ENCODE measurements around the gene EHMT1.
"Not testable (repeated sequence)": the region's sequence is repeated elsewhere in the genome, so short reads cannot be mapped to it uniquely, and the experiment has no call there.

The EHMT1 gene

DNA sequence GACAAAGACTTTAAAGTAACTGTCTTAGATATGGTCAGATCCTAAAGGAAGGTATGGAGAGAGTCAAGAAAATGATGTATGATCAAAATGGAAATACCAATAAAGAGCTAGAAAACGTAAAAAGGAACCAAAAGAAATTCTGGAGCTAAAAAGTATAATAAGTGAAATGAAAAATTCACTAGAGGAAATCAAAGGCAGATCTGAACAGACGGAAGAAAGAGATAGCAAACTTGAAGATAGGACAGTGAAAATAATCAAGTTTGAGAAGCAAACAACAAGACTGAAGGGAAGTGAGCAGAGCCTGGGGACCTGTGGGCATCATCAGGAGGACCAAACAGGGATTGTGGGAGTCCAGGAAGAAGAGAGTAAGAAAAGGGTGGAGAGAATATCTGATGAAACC, 115.4 kb downstream of the EHMT1 start:
- H3K9me3 ChIP-seq (ENCODE audit: low read length): peaks cover 18% of the 10 kb centered on the region
- TF ChIP-seq, protein P1, sequence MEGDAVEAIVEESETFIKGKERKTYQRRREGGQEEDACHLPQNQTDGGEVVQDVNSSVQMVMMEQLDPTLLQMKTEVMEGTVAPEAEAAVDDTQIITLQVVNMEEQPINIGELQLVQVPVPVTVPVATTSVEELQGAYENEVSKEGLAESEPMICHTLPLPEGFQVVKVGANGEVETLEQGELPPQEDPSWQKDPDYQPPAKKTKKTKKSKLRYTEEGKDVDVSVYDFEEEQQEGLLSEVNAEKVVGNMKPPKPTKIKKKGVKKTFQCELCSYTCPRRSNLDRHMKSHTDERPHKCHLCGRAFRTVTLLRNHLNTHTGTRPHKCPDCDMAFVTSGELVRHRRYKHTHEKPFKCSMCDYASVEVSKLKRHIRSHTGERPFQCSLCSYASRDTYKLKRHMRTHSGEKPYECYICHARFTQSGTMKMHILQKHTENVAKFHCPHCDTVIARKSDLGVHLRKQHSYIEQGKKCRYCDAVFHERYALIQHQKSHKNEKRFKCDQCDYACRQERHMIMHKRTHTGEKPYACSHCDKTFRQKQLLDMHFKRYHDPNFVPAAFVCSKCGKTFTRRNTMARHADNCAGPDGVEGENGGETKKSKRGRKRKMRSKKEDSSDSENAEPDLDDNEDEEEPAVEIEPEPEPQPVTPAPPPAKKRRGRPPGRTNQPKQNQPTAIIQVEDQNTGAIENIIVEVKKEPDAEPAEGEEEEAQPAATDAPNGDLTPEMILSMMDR (IDR thresholded peaks at IDR 0.05; ENCODE audit: low read length): no peak
- TF ChIP-seq EZH2 (IDR thresholded peaks at IDR 0.05; ENCODE audit: borderline replicate concordance, low read length): no peak
- no peaks in the 10 kb centered on the region for H4K20me1 ChIP-seq (ENCODE audit: insufficient read depth, low read length)
- peaks cover 20% of the 10 kb centered on the region for H3K4me1 ChIP-seq (ENCODE audit: insufficient read depth, low read length, severe bottlenecking)
- H3K9ac ChIP-seq (ENCODE audit: low read length): no peak overlapping the region
- H3K79me2 ChIP-seq (ENCODE audit: insufficient read depth, low read length): no peaks in the 10 kb centered on the region
- no peaks in the 10 kb centered on the region for H3K9me2 ChIP-seq (ENCODE audit: low read depth, low read length)
- H3K4me2 ChIP-seq (ENCODE audit: low read length): no peak overlapping the region
- H3F3A ChIP-seq (ENCODE audit: insufficient read depth, low read length): no peaks in the 10 kb centered on the region
- H2AFZ ChIP-seq (ENCODE audit: low read length): no peak overlapping the region
- peaks cover 81% of the 10 kb centered on the region for H3K36me3 ChIP-seq (ENCODE audit: insufficient read depth, low read length)
- no peaks in the 10 kb centered on the region for H3K27me3 ChIP-seq (ENCODE audit: insufficient read depth, low read length)
- no peak overlapping the region for H3K4me3 ChIP-seq (ENCODE audit: low read depth, low read length, poor library complexity, severe bottlenecking)
- no peak overlapping the region for H3K27ac ChIP-seq (ENCODE audit: low read depth, low read length, poor library complexity, severe bottlenecking)

GRCh38 chr9:137738182-137738696, 119.4 kb downstream of the EHMT1 start:
- H3K4me3 ChIP-seq (ENCODE audit: low read depth, low read length, poor library complexity, severe bottlenecking): peak overlapping the region; percentile 35
- peak overlapping the region; percentile 89 for H3K27ac ChIP-seq (ENCODE audit: low read depth, low read length, poor library complexity, severe bottlenecking)

DNA sequence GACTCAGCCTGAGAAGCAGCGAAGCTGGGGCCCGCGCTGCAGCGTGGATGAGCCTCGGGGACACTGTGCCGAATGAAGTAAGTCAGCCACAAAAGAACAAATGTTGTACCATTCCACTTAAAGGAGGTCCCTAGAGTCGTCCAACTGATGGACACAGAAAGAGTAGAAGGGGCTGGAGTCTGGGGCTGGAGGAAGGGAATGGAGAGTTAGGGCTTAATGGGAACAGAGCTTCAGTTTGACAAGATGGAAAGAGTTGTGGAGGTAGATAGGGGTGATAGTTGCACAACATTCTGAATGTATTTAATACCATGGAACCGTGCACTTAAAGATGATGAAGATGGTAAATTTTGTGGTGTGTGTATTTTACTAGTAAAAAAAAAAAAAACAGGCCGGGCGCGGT, 119.9 kb downstream of the EHMT1 start:
- Histone ChIP-seq H2AFZ (ENCODE audit: low read length) (no peak overlapping the region), H3K9me2 (ENCODE audit: low read depth, low read length) (no peaks in the 10 kb centered on the region), H3K9ac (ENCODE audit: low read length) (peak overlapping the region; percentile 44), H3K4me1 (ENCODE audit: insufficient read depth, low read length, severe bottlenecking) (peaks cover 31% of the 10 kb centered on the region), H3F3A (ENCODE audit: insufficient read depth, low read length) (no peaks in the 10 kb centered on the region), H3K36me3 (ENCODE audit: insufficient read depth, low read length) (peaks cover 66% of the 10 kb centered on the region), H3K4me2 (ENCODE audit: low read length) (peak overlapping the region; percentile 53), H3K79me2 (ENCODE audit: insufficient read depth, low read length) (0 out of 2 replicates have a peak, but pooled peaks cover 3% of the 10 kb centered on the region), H3K4me3 (ENCODE audit: low read depth, low read length, poor library complexity, severe bottlenecking) (peak overlapping the region; percentile 35), H3K27ac (ENCODE audit: low read depth, low read length, poor library complexity, severe bottlenecking) (peak overlapping the region; percentile 89), H3K9me3 (ENCODE audit: low read length) (peaks cover 18% of the 10 kb centered on the region), H4K20me1 (ENCODE audit: insufficient read depth, low read length) (no peaks in the 10 kb centered on the region), H3K27me3 (ENCODE audit: insufficient read depth, low read length) (no peaks in the 10 kb centered on the region)
- TF ChIP-seq, protein P1 (IDR thresholded peaks at IDR 0.05; ENCODE audit: low read length): no peak
- no peak for TF ChIP-seq EZH2 (IDR thresholded peaks at IDR 0.05; ENCODE audit: borderline replicate concordance, low read length)

More at GRCh38 chr9:137738182-137738696, 119.4 kb downstream of the EHMT1 start:
- H2AFZ ChIP-seq (ENCODE audit: low read length); H3K79me2 ChIP-seq (ENCODE audit: insufficient read depth, low read length); H3F3A ChIP-seq (ENCODE audit: insufficient read depth, low read length); H4K20me1 ChIP-seq (ENCODE audit: insufficient read depth, low read length); H3K27me3 ChIP-seq (ENCODE audit: insufficient read depth, low read length); H3K9me2 ChIP-seq (ENCODE audit: low read depth, low read length): not testable (repeated sequence)
- Histone ChIP-seq H3K9me3 (ENCODE audit: low read length) (peaks cover 18% of the 10 kb centered on the region), H3K36me3 (ENCODE audit: insufficient read depth, low read length) (peaks cover 66% of the 10 kb centered on the region), H3K9ac (ENCODE audit: low read length) (peak overlapping the region; percentile 44; the same call in 1 of the 2 replicates), H3K4me2 (ENCODE audit: low read length) (peak overlapping the region; percentile 53), H3K4me1 (ENCODE audit: insufficient read depth, low read length, severe bottlenecking) (peaks cover 26% of the 10 kb centered on the region)

Measured in OCI-LY1 (cell line).